SK-N-SH (cell line): Measurements from ENCODE around the gene GRK1. TPM values are rescaled to one million over a fixed set of nuclear protein-coding genes. Genes with fewer than 3 reads are reported as not detected.

Experiments
- CTCF ChIA-PET: fragments of 300-600, 350-600 bp; formaldehyde crosslinking; extraction: SDS; loops from one replicate; lab custom pipeline; 2021; lab: Yijun Ruan, JAX
- POLR2A ChIA-PET: fragments of 350-600 bp; sonication (Branson Sonifier 250); formaldehyde crosslinking; extraction: SDS; loops from one replicate; lab custom pipeline; 2020; ENCODE audit warnings: antibody characterized with exemption, inconsistent platforms; lab: Yijun Ruan, JAX
- DNase-seq: peaks from one replicate; pipeline ENCODE4 v3.0.0; 2012
- H2AFZ ChIP-seq: fragments of 200-600 bp; sonication (generic); 2 replicates; pipeline ENCODE4 v1.8.1; 2016; ENCODE audit warnings: antibody characterized with exemption, mild to moderate bottlenecking, low read depth
- H3F3A ChIP-seq: fragments of 200-600 bp; sonication (generic); replicated peaks from 2 replicates; pipeline ENCODE3; 2016; ENCODE audit warnings: antibody characterized with exemption, mild to moderate bottlenecking; ENCODE audit not compliant: insufficient read depth
- H3K27ac ChIP-seq, 2 experiments: fragments of 200-500 bp in 1 of 2; fragments of 200-600 bp in 1 of 2; sonication (Bioruptor generic) in 1 of 2; sonication (generic), shearing (Covaris generic) in 1 of 2; 2 replicates each; pipeline versions ENCODE4 v1.5.1 to v1.6.1; 2014 to 2016; ENCODE audit warnings: low read depth in 2 of 2, inconsistent platforms in 1 of 2, low read length in 1 of 2, mild to moderate bottlenecking in 1 of 2, mixed read lengths in 1 of 2
- H3K27me3 ChIP-seq: fragments of 200-600 bp; sonication (generic), shearing (Covaris generic); 2 replicates; pipeline ENCODE4 v1.6.1; 2016; ENCODE audit warnings: mixed run types; ENCODE audit not compliant: insufficient read depth
- H3K36me3 ChIP-seq, 2 experiments: fragments of 200-500 bp in 1 of 2; fragments of 200-600 bp in 1 of 2; sonication (Bioruptor generic) in 1 of 2; sonication (generic) in 1 of 2; replicated peaks in 1 of 2; 2 replicates each; pipeline versions ENCODE3 to v1.5.1; 2014 to 2016; ENCODE audit warnings: low read length in 1 of 2, mild to moderate bottlenecking in 1 of 2; ENCODE audit not compliant: insufficient read depth in 2 of 2, control insufficient read depth in 1 of 2
- H3K4me1 ChIP-seq, 2 experiments: fragments of 200-500 bp in 1 of 2; fragments of 200-600 bp in 1 of 2; sonication (Bioruptor generic) in 1 of 2; sonication (generic), shearing (Covaris generic) in 1 of 2; 2 replicates each; pipeline versions ENCODE4 v1.5.1 to v1.6.1; 2014 to 2016; ENCODE audit warnings: low read depth in 1 of 2, low read length in 1 of 2, mixed run types in 1 of 2; ENCODE audit not compliant: insufficient read depth in 2 of 2, control insufficient read depth in 1 of 2
- H3K4me2 ChIP-seq: fragments of 200-600 bp; sonication (generic), shearing (Covaris generic); 2 replicates; pipeline ENCODE4 v1.6.1; 2017; ENCODE audit warnings: mixed run types
- H3K4me3 ChIP-seq, 2 experiments: fragments of 200-500 bp in 1 of 2; fragments of 200-600 bp in 1 of 2; sonication (Bioruptor generic) in 1 of 2; sonication (generic), shearing (Covaris generic) in 1 of 2; 2 replicates each; pipeline versions ENCODE4 v1.5.1 to v1.8.1; 2014 to 2016; ENCODE audit warnings: low read depth in 2 of 2, inconsistent platforms in 1 of 2, low read length in 1 of 2, mild to moderate bottlenecking in 1 of 2, mixed read lengths in 1 of 2, moderate library complexity in 1 of 2
- H3K79me2 ChIP-seq: fragments of 200-600 bp; sonication (generic); 2 replicates; pipeline ENCODE4 v1.8.1; 2017; ENCODE audit warnings: mild to moderate bottlenecking; ENCODE audit not compliant: insufficient read depth
- H3K9ac ChIP-seq: fragments of 200-600 bp; sonication (generic); 2 replicates; pipeline ENCODE4 v1.6.1; 2017; ENCODE audit warnings: mixed run types
- H3K9me2 ChIP-seq: fragments of 200-600 bp; sonication (generic); 2 replicates; pipeline ENCODE4 v1.6.1; 2017; ENCODE audit warnings: mixed run types
- H3K9me3 ChIP-seq: fragments of 200-600 bp; sonication (generic); 2 replicates; pipeline ENCODE4 v1.6.1; 2017; ENCODE audit warnings: mixed run types, mild to moderate bottlenecking, moderate library complexity
- H4K20me1 ChIP-seq: fragments of 200-600 bp; sonication (generic); 2 replicates; pipeline ENCODE4 v1.6.1; 2017; ENCODE audit warnings: mild to moderate bottlenecking, mixed run types; ENCODE audit not compliant: insufficient read depth
- CHD2 ChIP-seq: fragments of 150-350 bp; IDR thresholded peaks from 2 replicates; pipeline ENCODE4 v1.6.1; 2018; ENCODE audit warnings: low read length; ENCODE audit not compliant: partially characterized antibody
- CTCF ChIP-seq: fragments of 200-600 bp; sonication (generic); IDR thresholded peaks from 2 replicates; pipeline ENCODE4 v1.6.1; 2017; ENCODE audit warnings: antibody characterized with exemption, mild to moderate bottlenecking, moderate library complexity
- ELF1 ChIP-seq: IDR thresholded peaks from 2 replicates; pipeline ENCODE4 v1.4.0; 2012
- EZH2phosphoT487 ChIP-seq: fragments of 200-600 bp; sonication (generic); IDR thresholded peaks from 2 replicates; pipeline ENCODE4 v1.6.1; 2017; ENCODE audit warnings: low read depth, mixed run types, mild to moderate bottlenecking, antibody characterized with exemption, moderate library complexity, borderline replicate concordance
- FOSL2 ChIP-seq: IDR thresholded peaks from 2 replicates; pipeline ENCODE4 v1.4.0; 2012; ENCODE audit warnings: low read depth, mild to moderate bottlenecking, moderate library complexity, borderline replicate concordance
- FOXM1 ChIP-seq: IDR thresholded peaks from 2 replicates; pipeline ENCODE4 v1.4.0; 2012; ENCODE audit warnings: low read depth, mild to moderate bottlenecking
- GABPA ChIP-seq: IDR thresholded peaks from 2 replicates; pipeline ENCODE4 v1.4.0; 2012; ENCODE audit warnings: low read depth, mild to moderate bottlenecking
- GATA2 ChIP-seq: sonication (generic); formaldehyde crosslinking; IDR thresholded peaks from 2 replicates; pipeline ENCODE4 v1.5.0; 2020; ENCODE audit warnings: mild to moderate bottlenecking, missing genetic modification reagents
- IRF3 ChIP-seq: fragments of 150-350 bp; IDR thresholded peaks from 2 replicates; pipeline ENCODE4 v1.6.1; 2016; ENCODE audit warnings: mild to moderate bottlenecking, low read depth, low read length
- JUND ChIP-seq: IDR thresholded peaks from 2 replicates; pipeline ENCODE4 v1.4.0; 2012
- MAX ChIP-seq: IDR thresholded peaks from 2 replicates; pipeline ENCODE4 v1.4.0; 2012; ENCODE audit warnings: low read depth
- MXI1 ChIP-seq: IDR thresholded peaks from 2 replicates; pipeline ENCODE4 v1.6.1; 2012; ENCODE audit warnings: mild to moderate bottlenecking, low read depth, low read length, improper control_type of control experiment
- NFIC ChIP-seq: IDR thresholded peaks from 2 replicates; pipeline ENCODE4 v1.4.0; 2012; ENCODE audit warnings: borderline replicate concordance
- NRF1 ChIP-seq: IDR thresholded peaks from 2 replicates; pipeline ENCODE4 v1.6.1; 2012; ENCODE audit warnings: low read depth, mild to moderate bottlenecking, low read length
- POLR2AphosphoS5 ChIP-seq: IDR thresholded peaks from 2 replicates; pipeline ENCODE4 v1.6.1; 2012; ENCODE audit warnings: low read depth, low read length
- RFX5 ChIP-seq: IDR thresholded peaks from 2 replicates; pipeline ENCODE4 v1.6.1; 2012; ENCODE audit warnings: mild to moderate bottlenecking, improper control_type of control experiment, low read length
- RXRA ChIP-seq: IDR thresholded peaks from 2 replicates; pipeline ENCODE4 v1.4.0; 2012; ENCODE audit warnings: low read depth, mild to moderate bottlenecking, borderline replicate concordance
- SIN3A ChIP-seq: IDR thresholded peaks from 2 replicates; pipeline ENCODE4 v1.6.1; 2012; ENCODE audit warnings: low read depth, mild to moderate bottlenecking, low read length, moderate library complexity, borderline replicate concordance
- SMC3 ChIP-seq: IDR thresholded peaks from 2 replicates; pipeline ENCODE4 v1.6.1; 2012; ENCODE audit warnings: low read depth, low read length, improper control_type of control experiment
- TAF1 ChIP-seq: IDR thresholded peaks from 2 replicates; pipeline ENCODE4 v1.6.1; 2012; ENCODE audit warnings: low read depth, mild to moderate bottlenecking, low read length, moderate library complexity, borderline replicate concordance
- TEAD4 ChIP-seq: IDR thresholded peaks from 2 replicates; pipeline ENCODE4 v1.4.0; 2012; ENCODE audit warnings: mild to moderate bottlenecking, borderline replicate concordance; ENCODE audit not compliant: insufficient read depth
- USF1 ChIP-seq: IDR thresholded peaks from 2 replicates; pipeline ENCODE4 v1.4.0; 2012; ENCODE audit warnings: low read depth, borderline replicate concordance
- USF2 ChIP-seq: fragments of 150-350 bp; IDR thresholded peaks from 2 replicates; pipeline ENCODE4 v1.6.1; 2017; ENCODE audit warnings: antibody characterized with exemption, low read length, low read depth, borderline replicate concordance
- ZBTB33 ChIP-seq: IDR thresholded peaks from 2 replicates; pipeline ENCODE4 v1.4.0; 2012; ENCODE audit warnings: low read depth, borderline replicate concordance
- WGBS: methylation state at CpG from one replicate; pipeline ENCODE4 v1.1.6; 2017; ENCODE audit warnings: low lambda C conversion rate; 5-methylcytosine and 5-hydroxymethylcytosine counted together
- polyA plus RNA-seq, 3 experiments: library from polyadenylated mRNA; depleted of rRNA; stranded (reverse); fragments of >200 nt; gene quantifications; 2 replicates each; pipeline ENCODE4 v1.2.3, GENCODE V29; 2012

The GRK1 gene
- polyA plus RNA-seq, 1 of the 3 experiments (the other 2 are of a cell fraction), result 0.12 TPM

GRCh38 chr13:113742000-113742441, 75.0 kb downstream of the GRK1 start:
- Histone ChIP-seq H3K9me3 (no peaks in the 10 kb centered on the region), H3K36me3 (no peaks in the 10 kb centered on the region), H4K20me1 (no peaks in the 10 kb centered on the region), H3K79me2 (no peaks in the 10 kb centered on the region), H3K4me2 (no peak overlapping the region), H3K4me1 (peaks cover 0 to 23% of the 10 kb centered on the region in 2 experiments; a peak in 1 of 4 replicates), H2AFZ (no peak overlapping the region), H3K9ac (no peak overlapping the region), H3K9me2 (no peaks in the 10 kb centered on the region), H3K27ac (no peak overlapping the region), H3K27me3 (no peaks in the 10 kb centered on the region), H3F3A (no peaks in the 10 kb centered on the region), H3K4me3 (no peak overlapping the region)
- POLR2A ChIA-PET, result no interaction called here
- DNase-seq, result peak; percentile 82
- WGBS, result 40% methylated on average over 2 of the region's 15 CpGs
- CTCF ChIA-PET, result interaction anchor here (1.0 to 1.9 kb wide), 7 partner anchors 8 to 60 kb away, joined by 3 to 9 read pairs (median 3); partner anchors contain the start of gene TMEM255B
- peak; percentile 25; the same call in 1 of the 2 replicates for TF ChIP-seq SMC3
- TF ChIP-seq POLR2AphosphoS5, result no peak
- TF ChIP-seq MAX, result 0 out of 2 replicates have a peak, but pooled peaks have one; percentile 26
- TF ChIP-seq FOSL2, result no peak
- TF ChIP-seq EZH2phosphoT487, result no peak
- TF ChIP-seq RFX5, result no peak
- TF ChIP-seq TEAD4, result no peak
- TF ChIP-seq TAF1, result no peak
- no peak for TF ChIP-seq ZBTB33
- no peak for TF ChIP-seq USF2
- no peak for TF ChIP-seq GABPA
- no peak for TF ChIP-seq CHD2
- peak; percentile 58; the same call in 1 of the 2 replicates for TF ChIP-seq MXI1
- no peak for TF ChIP-seq ELF1
- no peak for TF ChIP-seq SIN3A
- peak; percentile 38; the same call in 1 of the 2 replicates for TF ChIP-seq CTCF
- peak; percentile 76 for TF ChIP-seq USF1
- no peak for TF ChIP-seq IRF3
- TF ChIP-seq FOXM1, result no peak
- no peak for TF ChIP-seq NRF1
- TF ChIP-seq GATA2 (CRISPR knock-in tag), result no peak
- TF ChIP-seq RXRA, result no peak
- TF ChIP-seq JUND, result no peak
- no peak for TF ChIP-seq NFIC
